HG03378 (cell line): Measurements from ENCODE around the gene ERAP2.

Experiments
- ATAC-seq: cut with Tn5 transposase; IDR thresholded peaks from one replicate; pipeline ENCODE4 v1.9.1; 2021; ENCODE audit warnings: mild to moderate bottlenecking, moderate library complexity; ENCODE audit not compliant: unreplicated experiment

Gene ERAP2

DNA sequence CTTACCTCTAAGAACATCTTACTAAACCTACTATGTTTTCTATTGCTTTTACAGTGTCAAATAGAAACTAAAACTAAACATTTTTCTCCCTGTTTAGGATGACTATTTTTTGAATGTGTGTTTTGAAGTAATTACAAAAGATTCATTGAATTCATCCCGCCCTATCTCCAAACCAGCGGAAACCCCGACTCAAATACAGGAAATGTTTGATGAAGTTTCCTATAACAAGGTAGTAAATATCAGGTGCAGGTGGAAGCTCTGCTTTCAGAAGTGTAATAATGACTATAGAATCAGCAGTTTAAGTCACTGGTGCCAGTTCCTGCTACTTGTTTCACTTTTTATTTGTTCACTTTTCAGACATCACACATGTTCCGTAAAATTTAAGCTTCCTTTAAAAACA lies 20.0 kb downstream of the ERAP2 start:
- ATAC-seq: peak; percentile 79

DNA sequence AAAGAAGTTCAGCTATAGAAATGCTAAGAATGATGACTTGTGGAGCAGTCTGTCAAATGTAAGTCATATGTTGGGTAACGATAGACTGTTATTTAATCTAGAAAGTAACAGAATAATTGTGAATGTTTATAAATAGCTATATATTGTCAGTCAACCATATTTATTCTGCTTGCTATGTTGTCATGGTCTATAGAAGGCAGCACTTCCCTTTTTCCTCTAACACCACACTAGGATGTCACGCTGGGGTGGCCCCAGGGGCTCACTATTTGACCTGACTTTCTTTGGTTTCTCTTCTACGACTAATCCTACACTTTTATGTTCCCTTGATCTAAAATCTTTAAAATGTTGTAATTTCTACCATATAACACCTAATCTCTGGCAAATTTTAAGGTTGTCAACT lies 20.5 kb downstream of the ERAP2 start:
- ATAC-seq: peak; percentile 89

DNA sequence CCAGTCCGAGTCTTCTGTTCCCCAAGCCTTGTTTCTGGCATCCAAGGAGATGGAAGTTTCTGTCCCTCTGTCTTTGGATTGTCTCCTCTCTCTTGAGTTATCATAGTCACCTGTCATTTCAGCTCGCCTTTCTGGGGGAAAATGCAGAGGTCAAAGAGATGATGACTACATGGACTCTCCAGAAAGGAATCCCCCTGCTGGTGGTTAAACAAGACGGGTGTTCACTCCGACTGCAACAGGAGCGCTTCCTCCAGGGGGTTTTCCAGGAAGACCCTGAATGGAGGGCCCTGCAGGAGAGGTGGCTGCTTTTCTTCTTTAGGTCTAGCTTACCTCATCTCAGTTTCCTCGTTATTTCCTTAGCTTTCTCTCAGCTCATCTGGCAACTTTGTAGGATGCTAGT lies 25.1 kb downstream of the ERAP2 start:
- no peak for ATAC-seq

DNA sequence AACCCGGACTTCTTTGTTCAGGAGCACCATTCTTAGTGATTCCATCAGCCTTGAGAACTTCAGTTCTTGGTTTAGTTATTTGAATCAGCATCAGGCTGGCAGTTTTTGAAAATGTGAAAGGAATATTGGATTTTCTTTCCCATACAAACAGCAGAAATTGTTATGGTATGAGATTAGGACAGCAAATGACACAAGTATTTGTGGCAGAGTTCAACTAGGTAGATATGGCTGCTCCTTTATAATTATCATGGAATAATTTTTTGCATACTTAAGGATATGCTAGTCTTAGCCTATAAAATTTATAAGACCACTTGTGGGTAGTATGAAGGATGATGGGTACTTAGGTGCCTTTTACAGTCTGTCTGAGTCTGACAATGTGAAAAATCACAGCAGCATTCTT lies 25.5 kb downstream of the ERAP2 start:
- no peak for ATAC-seq

DNA sequence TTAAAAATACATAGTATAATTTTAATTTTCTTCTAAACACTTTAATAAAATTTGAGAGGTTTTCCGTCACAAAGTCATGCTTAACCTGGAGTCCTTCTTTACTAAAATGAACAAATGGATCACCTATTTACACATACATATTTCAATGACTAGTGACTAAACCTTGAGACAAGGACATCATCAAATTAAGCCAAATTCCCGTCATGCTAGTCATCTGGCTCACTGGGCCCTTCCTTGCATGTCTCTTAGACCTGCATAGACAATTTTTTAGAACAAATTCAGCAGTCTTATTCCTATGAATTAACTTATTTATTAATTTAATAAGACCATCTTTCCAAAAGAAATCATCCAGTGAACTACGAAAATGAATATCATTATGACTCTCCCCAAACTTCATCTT lies 26.6 kb downstream of the ERAP2 start:
- no peak for ATAC-seq

DNA sequence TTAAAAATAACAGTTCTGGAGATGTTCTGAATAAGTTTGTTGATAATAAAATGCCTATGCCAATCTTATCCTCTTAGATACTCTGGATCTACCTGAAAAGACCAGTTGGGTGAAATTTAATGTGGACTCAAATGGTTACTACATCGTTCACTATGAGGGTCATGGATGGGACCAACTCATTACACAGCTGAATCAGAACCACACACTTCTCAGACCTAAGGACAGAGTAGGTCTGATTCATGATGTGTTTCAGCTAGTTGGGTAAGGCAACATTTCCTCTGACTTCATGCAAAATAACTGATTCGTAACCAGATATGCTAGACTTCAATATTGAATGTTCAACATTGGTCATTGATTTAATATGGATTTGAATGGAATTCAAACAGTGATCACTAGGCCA lies 27.0 kb downstream of the ERAP2 start:
- no peak for ATAC-seq

DNA sequence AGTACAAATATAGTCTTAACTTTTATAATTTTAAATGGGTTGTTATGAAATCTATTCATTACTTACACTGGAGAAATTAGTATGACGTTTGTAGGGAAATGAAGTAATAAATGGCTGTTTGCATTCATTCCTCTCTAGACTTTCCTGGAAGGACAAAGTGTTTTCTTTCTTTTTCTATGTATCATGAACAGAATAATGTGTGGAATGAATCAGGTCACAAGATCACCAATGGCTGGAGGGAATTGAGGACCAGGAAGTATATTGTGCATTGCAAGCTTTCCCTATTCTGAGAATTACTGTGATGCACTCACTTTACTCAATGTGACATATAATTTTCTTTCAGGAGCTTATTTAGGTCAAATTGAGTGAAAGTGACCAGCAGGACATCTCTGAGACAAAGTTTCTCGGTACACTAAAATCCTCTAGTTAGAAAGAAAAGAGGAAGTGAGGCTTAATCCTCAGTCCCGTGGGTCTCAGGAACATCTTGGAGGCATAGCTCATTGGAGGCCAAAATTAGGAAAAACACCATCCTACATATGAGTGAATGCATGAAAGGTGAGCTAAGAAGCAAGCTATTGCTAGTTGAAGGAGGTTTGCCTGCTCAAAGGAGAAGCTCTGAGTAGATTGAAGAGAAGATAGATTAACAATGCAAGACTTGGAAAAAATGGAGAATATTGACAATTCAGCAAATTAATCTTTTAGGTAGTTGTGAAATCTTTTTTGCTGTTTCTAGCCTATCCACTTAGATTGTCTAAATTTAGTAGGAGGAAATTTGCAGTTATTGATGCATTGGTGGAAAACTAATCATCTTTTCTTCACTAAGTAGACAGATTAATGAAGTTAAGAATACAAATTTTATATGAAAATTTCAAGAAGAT lies 28.0 kb downstream of the ERAP2 start:
- ATAC-seq: no peak

DNA sequence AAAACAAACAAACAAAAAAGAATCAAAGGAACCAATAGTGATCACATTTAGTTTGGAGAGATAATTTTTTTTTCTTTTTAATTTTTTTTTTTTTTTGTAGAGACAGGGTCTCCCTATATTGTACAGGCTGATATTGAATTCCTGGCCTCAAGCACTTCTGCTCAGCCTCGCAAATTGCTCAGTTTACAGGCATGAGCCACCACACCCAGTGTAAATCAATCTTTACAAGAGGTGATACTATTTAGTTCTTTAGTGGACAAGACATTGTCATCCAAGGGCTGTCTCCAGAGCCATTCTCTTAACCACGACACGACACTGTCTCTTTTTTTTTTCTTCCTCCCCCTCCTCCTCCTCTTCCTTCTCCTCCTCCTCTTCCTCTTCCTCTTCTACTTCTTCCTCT lies 29.6 kb downstream of the ERAP2 start:
- ATAC-seq: no peak

DNA sequence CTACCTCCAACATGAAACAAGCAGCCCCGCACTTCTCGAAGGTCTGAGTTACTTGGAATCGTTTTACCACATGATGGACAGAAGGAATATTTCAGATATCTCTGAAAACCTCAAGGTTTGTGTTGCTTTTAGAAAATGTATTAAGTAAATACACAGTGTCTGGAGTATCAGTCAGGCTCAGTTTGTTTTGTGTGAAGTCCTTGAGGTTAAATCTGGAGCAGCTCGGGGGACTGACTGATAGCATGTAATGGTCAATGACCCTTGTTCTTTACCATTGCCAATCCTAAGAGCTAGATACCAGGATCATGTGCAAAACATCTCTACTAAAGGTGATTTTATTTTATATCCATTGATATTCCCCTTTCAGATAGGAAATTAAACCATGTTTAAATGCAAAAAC lies 32.7 kb downstream of the ERAP2 start:
- ATAC-seq: no peak

DNA sequence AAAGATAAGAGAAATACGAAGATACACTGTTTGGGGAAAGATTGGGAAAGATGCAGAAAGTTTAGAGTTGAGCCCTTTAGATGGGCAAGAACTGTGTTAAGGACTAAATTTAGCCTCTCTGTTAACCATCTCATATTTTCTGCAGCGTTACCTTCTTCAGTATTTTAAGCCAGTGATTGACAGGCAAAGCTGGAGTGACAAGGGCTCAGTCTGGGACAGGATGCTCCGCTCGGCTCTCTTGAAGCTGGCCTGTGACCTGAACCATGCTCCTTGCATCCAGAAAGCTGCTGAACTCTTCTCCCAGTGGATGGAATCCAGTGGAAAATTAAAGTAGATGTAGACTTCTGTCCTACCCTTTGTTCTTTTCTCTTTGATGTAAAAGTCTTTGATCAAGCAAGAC lies 33.1 kb downstream of the ERAP2 start:
- ATAC-seq: no peak

DNA sequence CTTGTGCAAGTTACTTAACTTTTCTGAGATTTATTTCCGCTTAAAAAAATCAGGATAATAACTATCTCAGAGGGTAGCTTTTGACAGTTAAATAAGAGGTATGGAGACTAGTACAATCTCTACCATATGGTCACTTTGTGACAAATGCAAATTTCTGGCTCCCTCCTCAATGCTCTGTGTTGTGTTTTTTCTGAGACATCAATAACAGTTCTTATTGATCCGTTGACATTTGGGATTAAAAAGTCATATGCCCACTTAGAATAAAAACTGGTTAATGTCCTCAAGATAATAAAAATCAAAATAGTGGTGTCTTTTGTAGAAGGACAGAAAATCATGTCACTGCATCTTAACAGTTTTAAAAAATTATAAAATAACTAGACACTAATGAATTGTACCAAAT lies 34.8 kb downstream of the ERAP2 start:
- ATAC-seq: no peak

DNA sequence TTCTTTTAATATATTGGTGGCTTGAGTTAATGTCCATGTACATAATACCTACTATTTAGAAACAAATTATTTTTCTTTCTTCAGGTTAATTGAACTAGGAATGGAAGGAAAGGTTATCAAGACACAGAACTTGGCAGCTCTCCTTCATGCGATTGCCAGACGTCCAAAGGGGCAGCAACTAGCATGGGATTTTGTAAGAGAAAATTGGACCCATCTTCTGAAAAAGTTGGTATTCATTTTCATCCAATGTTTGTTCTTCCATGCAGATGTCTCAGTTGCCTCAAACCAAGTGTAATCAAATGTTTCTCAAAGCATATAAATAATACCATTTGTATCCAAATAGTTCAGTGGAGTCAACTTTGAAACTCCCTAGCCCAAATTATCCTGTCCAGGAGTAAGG lies 36.9 kb downstream of the ERAP2 start:
- no peak for ATAC-seq

DNA sequence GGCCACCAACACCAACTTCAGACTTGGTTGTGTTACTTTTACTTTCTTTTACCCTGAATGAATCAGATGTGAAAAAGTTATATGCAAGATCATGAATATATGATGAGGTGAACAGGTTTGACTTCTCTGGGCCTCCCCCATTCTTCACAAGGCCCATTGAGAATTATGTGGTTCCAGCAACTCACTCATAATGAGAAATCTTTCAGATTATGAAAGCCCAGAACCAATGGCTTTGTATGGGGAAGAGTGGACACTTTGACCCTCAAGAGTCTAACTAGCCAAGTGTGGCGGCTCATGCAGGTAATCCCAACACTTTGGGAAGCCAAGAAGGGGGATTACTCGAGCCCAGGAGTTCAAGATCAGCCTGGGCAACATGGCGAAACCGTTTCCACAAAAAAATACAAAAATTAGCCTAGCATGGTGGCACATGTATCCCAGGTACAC lies 43.5 kb downstream of the ERAP2 start:
- ATAC-seq: peak; percentile 64

DNA sequence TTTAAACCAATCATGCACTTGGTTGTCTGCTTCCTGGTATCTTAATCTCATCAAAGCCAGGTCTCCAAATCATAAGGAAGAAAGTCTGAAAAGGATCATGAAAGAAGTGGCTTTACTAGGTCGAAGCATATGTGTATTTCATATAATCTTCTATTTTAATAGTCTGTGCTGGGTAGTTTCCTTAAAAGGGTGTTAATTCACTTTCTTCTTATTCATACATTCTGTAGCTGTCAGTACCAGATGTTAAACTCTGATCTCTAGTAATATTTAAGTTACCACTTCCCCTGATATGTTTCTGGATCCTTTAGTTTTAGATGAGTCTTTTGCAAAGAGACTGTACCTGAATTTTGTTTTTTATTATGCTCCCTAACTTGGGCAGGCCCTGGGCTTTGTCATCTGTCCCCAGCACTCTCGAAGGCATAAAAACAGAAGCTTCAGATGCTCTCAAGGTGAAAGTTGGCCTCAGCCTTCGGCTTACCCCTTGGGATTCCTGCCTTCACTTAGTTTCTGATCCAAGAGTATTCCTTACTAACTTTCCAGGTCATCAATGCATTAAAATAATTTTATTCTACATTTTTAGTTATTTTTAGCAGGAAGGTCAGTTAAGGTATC lies 44.5 kb downstream of the ERAP2 start:
- no peak for ATAC-seq

DNA sequence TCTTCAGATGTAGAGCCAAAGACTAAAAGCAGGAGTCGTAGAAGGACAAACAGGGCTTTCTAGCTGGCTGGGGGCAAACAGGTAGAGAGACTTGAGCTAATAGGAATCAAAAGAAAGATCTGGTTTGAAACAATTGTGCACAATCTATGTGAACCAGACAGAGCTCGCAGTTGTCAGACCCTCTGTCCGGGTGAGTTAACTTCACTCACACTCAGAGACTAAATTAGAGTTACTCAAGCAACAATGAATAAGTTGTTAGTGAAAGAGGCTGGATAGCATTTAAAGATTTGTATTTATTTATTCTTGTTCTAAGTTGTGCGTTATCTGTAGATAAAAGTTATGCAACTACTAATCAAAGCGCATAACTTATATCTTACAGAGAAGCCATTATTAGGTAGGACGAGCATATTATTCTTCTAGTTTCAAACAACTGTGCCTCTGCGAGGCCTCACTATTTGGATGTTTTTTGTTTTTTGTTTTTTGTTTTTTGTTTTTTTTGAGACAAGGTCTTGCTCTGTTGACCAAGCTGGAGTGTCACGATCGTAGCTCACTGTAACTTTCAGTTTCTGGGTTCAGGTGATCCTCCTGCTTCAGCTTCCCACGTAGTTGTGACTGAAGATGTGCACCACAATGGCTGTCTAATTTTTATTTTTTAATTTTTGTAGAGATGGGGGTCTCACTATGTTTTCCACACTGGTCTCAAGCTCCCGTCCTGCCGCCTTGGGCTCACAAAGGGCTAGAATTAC lies 46.4 kb downstream of the ERAP2 start:
- ATAC-seq: no peak

DNA sequence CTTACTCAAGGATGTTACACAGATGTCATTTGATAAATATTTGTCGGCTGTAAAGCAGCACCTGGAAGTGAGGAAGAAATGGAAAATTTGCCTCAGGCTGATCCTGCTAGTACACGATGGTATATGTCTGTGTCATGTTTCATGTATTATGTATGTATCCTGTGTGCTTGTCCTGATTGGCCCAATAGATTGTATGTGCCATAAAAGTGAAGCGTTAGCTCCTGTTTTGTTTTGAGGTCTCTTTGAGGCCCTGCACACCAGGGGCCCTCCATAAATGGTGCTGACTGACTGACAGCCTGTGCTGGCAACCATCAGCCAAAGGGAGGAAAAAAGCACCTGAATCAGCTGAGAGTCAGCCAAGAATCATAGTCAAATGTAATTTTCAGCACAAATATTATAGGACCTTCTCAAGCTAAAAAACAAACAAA lies 47.7 kb downstream of the ERAP2 start:
- ATAC-seq: no peak

DNA sequence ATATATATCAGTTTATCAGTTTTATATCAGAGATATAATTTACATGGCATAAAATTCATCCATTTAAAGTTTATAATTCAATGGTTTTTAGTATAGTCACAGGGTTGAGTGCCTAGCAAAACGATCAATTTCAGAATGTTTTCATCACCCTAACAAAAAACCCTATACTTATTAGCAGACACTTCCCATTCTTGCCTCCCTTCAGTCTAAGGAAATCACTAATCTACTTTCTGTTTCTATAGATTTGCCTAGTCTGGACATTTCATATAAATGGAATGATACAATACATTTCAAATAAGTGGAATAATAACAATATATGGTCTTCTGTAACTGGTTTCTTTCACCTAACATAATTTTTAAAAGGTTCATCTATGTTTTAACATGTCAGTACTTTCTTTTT lies 50.0 kb downstream of the ERAP2 start:
- no peak for ATAC-seq

DNA sequence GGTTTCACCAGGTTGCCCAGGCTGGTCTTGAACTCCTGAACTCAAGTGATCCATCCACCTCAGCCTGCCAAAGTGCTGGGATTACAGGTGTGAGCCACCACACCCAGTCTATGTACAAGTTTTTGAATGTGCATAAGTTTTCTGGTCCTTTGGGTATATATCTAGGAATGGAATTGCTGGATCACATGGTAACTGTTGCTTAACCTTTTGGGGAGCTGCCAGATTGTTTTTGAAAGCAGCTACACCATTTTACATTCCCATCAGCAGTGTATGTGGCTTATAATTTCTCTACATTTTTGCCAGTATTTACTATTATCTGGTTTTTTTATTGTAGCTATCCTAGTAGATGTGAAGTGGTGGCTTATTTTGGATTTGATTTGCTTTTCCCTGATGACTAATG lies 50.7 kb downstream of the ERAP2 start:
- no peak for ATAC-seq

DNA sequence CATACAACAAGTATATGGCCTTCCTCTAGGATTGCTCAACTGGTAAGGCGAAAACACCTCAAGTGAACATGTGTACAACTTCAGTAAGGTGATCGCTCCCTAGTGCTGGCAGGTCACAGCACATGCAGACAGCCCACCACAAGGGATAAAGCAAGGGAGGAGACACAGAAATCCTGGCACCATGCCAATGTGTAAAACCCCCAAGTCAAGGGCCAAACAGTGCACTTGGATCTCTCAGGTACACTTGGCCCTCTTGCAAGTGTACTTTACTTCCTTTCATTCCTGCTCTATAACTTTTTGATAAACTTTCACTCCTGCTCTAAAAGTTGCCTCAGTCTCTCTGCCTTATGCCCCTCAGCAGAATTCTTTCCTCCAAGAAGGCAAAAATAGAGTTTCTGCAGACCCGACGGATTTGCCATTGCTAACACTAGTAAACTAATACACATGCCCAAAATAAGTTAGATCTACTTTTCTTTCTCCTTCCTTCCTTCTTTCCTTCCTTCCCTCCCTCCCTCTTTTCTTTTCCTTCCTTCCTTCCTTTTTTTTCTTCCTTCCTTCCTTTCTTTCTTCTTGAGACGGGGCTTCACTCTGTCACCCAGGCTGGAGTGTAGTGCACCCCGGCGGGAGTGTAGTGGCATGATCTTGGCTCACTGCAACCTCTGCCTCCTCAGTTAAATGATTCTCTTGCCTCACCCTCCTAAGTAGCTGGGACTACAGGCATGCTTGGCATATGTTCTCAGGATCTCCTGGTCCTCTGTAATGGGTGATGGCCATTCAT lies 52.8 kb downstream of the ERAP2 start:
- no peak for ATAC-seq

DNA sequence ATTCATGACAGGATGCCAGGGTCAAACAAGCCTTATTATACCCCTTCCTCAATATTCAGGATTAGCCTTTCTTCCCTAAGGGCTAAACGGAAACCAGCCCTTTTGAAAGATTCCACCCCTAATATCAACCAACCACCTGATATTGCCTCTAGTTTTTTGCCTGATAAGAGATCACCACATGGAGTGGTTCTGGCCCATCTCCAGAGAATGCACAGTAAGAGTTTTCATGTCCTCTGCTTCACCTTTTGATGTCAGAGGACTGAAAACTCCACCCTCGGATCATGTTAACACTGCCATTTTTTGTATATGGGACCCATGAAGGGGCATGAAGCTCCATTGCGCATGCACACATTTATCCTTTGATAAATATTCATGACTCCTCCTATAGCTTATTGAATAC lies 53.8 kb downstream of the ERAP2 start:
- no peak for ATAC-seq

DNA sequence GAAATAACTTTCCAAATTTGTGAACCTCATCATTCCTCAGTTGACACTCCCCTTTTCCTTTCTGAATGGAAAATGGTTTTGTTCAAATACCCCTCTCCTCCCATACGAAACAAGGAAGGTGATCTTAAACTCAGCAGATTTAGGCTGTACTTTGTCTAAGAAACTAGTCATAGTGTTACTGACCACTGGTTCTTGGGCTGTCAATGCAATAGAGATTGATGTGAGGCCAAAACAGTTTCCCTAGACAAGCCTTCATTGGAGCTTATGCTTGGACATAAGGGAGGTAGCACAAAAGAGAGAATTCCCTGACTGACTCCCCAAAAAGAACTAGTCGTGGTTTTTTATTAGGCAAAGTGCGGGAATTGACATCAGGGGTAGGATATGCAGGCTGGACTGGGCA lies 54.3 kb downstream of the ERAP2 start:
- ATAC-seq: no peak
